ENCODE measurements around the gene PRKN. TPM values are rescaled to one million over a fixed set of nuclear protein-coding genes. Genes with fewer than 3 reads are reported as not detected.

The PRKN gene
- total and polyA plus RNA-seq, 2 donors (not counting 3 experiments of a cell fraction or from before 2014, with no cell fraction given) = 0.06 TPM; not detected in 1

DNA sequence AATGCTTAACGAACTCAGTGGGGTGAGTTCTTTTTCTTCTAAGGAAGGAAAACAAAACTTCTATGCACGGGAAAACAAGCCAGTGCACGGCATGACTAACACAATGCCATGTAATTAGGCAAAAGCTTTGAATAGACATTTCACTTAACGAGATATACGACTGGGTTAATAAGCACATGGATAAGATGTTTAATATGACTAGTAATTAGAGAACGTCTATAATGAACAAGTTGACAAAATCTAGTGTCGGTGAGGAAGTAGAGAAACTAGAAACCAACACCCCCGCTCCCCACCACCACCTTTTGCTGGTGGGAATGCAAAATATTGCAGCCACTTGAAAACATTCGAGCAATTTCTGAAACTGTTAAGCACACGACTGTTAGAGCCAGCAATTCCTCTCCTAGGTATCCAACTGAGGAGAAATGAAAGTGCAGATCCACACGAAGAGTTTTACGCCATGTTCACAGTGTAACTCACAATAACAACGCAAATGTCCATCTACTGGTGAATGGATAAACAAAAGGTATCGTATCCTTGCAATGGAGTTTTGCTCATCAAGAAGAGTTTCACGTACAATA, 808.8 kb downstream of the PRKN start:
- Histone ChIP-seq H3K36me3 (ENCODE audit: control insufficient read depth in 2 of 2, extremely low read depth in 1 of 2, insufficient read depth in 2 of 2, low read length in 2 of 2) (no peaks in the 10 kb centered on the region), H3K79me2 (ENCODE audit: control insufficient read depth, insufficient read depth, low read length) (no peaks in the 10 kb centered on the region), H3K4me2 (ENCODE audit: insufficient read depth, low read length) (no peak overlapping the region), H3K9me3 (replicated peaks; ENCODE audit: control insufficient read depth, insufficient read depth, low read length) (no peaks in the 10 kb centered on the region), H3K9ac (replicated peaks; ENCODE audit: extremely low read depth, insufficient read depth, low read length) (no peak overlapping the region), H3K9me1 (replicated peaks; ENCODE audit: control insufficient read depth, extremely low read depth, insufficient read depth, low read length) (no peaks in the 10 kb centered on the region), H3K27ac (ENCODE audit: insufficient read depth, low read depth, low read length) (no peak overlapping the region), H3K4me3 (replicated peaks in 1 of 3; ENCODE audit: insufficient read depth in 1 of 3, low read depth in 1 of 3, low read length in 3 of 3) (no peak overlapping the region), H3K27me3 (ENCODE audit: control insufficient read depth in 2 of 2, insufficient read depth in 2 of 2, low read length in 2 of 2) (no peaks in the 10 kb centered on the region), H3K4me1 (ENCODE audit: control insufficient read depth, extremely low read depth, insufficient read depth, low read length) (peaks cover 12% of the 10 kb centered on the region), H4K20me1 (replicated peaks; ENCODE audit: control insufficient read depth, extremely low read depth, insufficient read depth, low read length) (no peaks in the 10 kb centered on the region), H2AFZ (ENCODE audit: low read depth, low read length) (no peak overlapping the region)
- DNase-seq (ENCODE audit: low read depth, low spot score) = no peak
- POLR2A ChIA-PET = no interaction called here
- no peak for TF ChIP-seq EZH2 (IDR thresholded peaks at IDR 0.05; ENCODE audit: borderline replicate concordance, low read depth, low read length, severe bottlenecking)
- no peak for TF ChIP-seq JUN (IDR thresholded peaks at IDR 0.05; ENCODE audit: borderline replicate concordance, insufficient read depth, insufficient read length, low read depth)
- TF ChIP-seq, protein P1, sequence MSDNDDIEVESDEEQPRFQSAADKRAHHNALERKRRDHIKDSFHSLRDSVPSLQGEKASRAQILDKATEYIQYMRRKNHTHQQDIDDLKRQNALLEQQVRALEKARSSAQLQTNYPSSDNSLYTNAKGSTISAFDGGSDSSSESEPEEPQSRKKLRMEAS (IDR thresholded peaks at IDR 0.05; ENCODE audit: insufficient read depth, insufficient read length) = no peak
- TF ChIP-seq FOS (IDR thresholded peaks at IDR 0.05; ENCODE audit: borderline replicate concordance, insufficient read depth, low read length) = no peak
- no peak for TF ChIP-seq POLR2AphosphoS5 (IDR thresholded peaks at IDR 0.05; ENCODE audit: insufficient read depth, low read depth, low read length)
- TF ChIP-seq GATA2 (IDR thresholded peaks at IDR 0.05; ENCODE audit: insufficient read depth, insufficient read length, low read depth, low read length) = no peak
- TF ChIP-seq POLR2A (IDR thresholded peaks at IDR 0.05; ENCODE audit: low read depth, low read length) = no peak
- TF ChIP-seq MYC (IDR thresholded peaks at IDR 0.05; ENCODE audit: low read depth, low read length) = no peak
- TF ChIP-seq, protein P2, sequence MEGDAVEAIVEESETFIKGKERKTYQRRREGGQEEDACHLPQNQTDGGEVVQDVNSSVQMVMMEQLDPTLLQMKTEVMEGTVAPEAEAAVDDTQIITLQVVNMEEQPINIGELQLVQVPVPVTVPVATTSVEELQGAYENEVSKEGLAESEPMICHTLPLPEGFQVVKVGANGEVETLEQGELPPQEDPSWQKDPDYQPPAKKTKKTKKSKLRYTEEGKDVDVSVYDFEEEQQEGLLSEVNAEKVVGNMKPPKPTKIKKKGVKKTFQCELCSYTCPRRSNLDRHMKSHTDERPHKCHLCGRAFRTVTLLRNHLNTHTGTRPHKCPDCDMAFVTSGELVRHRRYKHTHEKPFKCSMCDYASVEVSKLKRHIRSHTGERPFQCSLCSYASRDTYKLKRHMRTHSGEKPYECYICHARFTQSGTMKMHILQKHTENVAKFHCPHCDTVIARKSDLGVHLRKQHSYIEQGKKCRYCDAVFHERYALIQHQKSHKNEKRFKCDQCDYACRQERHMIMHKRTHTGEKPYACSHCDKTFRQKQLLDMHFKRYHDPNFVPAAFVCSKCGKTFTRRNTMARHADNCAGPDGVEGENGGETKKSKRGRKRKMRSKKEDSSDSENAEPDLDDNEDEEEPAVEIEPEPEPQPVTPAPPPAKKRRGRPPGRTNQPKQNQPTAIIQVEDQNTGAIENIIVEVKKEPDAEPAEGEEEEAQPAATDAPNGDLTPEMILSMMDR (IDR thresholded peaks at IDR 0.05; ENCODE audit: extremely low read depth in 1 of 2, insufficient read depth in 1 of 2, low read depth in 1 of 2, low read length in 2 of 2) = no peak
- no peak for FAIRE-seq
- dilution Hi-C loops (cut with MboI; ENCODE audit: extremely low pct_ligation_motif_present, low sequenced_read_pairs) = no loop called here
- intact Hi-C loops (cut with micrococcal nuclease) = no loop called here
- BruUV-seq (replicated peaks) = no TSS peak
- CTCF ChIA-PET = no interaction called here

Data from endothelial cell of umbilical vein (primary cell).